ENCODE data around the gene ABCA2.

The ABCA2 gene

GRCh38 chr9:137049544-137050449, 21.8 kb upstream of the ABCA2 start:
- H3K4me1 ChIP-seq (ENCODE audit: insufficient read depth, low read length) = no peaks in the 10 kb centered on the region
- no peak overlapping the region for H3K27ac ChIP-seq (ENCODE audit: low read length)
- peaks cover 86% of the 10 kb centered on the region for H3K27me3 ChIP-seq (ENCODE audit: insufficient read depth, low read length)
- H3K36me3 ChIP-seq (ENCODE audit: insufficient read depth, low read depth, low read length) = no peaks in the 10 kb centered on the region
- H3K9ac ChIP-seq (ENCODE audit: low read depth, low read length) = no peak overlapping the region
- no peak overlapping the region for H3K4me3 ChIP-seq (ENCODE audit: low read length)
- no peaks in the 10 kb centered on the region for H3K9me3 ChIP-seq (ENCODE audit: insufficient read depth, low read depth, low read length)

- Histone ChIP-seq H3K9me3 (ENCODE audit: insufficient read depth, low read depth, low read length) (no peaks in the 10 kb centered on the region), H3K36me3 (ENCODE audit: insufficient read depth, low read depth, low read length) (no peaks in the 10 kb centered on the region), H3K4me1 (ENCODE audit: insufficient read depth, low read length) (no peaks in the 10 kb centered on the region), H3K27ac (ENCODE audit: low read length) (no peak overlapping the region), H3K9ac (ENCODE audit: low read depth, low read length) (no peak overlapping the region), H3K4me3 (ENCODE audit: low read length) (no peak overlapping the region), H3K27me3 (ENCODE audit: insufficient read depth, low read length) (peaks cover 86% of the 10 kb centered on the region)
These were observed 20.9 kb upstream of the ABCA2 start for GRCh38 chr9:137048655-137049543.

- no peak within 1 kb of the TSS for H3K27ac ChIP-seq (ENCODE audit: low read length)
- peaks cover 65% of the 10 kb centered on the region for H3K27me3 ChIP-seq (ENCODE audit: insufficient read depth, low read length)
- H3K4me3 ChIP-seq (ENCODE audit: low read length) = peak within 1 kb of the TSS; percentile 68
- no peaks in the 10 kb centered on the region for H3K9me3 ChIP-seq (ENCODE audit: insufficient read depth, low read depth, low read length)
- no peaks in the 10 kb centered on the region for H3K4me1 ChIP-seq (ENCODE audit: insufficient read depth, low read length)
- H3K9ac ChIP-seq (ENCODE audit: low read depth, low read length) = no peak within 1 kb of the TSS
- H3K36me3 ChIP-seq (ENCODE audit: insufficient read depth, low read depth, low read length) = no peaks in the 10 kb centered on the region
These were observed 18.2 kb upstream of the ABCA2 start, which contains the start of gene NPDC1 for GRCh38 chr9:137046088-137046787. TSS of gene NPDC1 (minus strand) at chr9:137046177. CDS start at chr9:137045989, 188 bp downstream.

GRCh38 chr9:137045294-137046087, 17.5 kb upstream of the ABCA2 start:
- peaks cover 57% of the 10 kb centered on the region for H3K27me3 ChIP-seq (ENCODE audit: insufficient read depth, low read length)
- H3K9me3 ChIP-seq (ENCODE audit: insufficient read depth, low read depth, low read length) = no peaks in the 10 kb centered on the region
- H3K4me3 ChIP-seq (ENCODE audit: low read length) = peak overlapping the region; percentile 68
- no peak overlapping the region for H3K27ac ChIP-seq (ENCODE audit: low read length)
- no peaks in the 10 kb centered on the region for H3K36me3 ChIP-seq (ENCODE audit: insufficient read depth, low read depth, low read length)
- H3K4me1 ChIP-seq (ENCODE audit: insufficient read depth, low read length) = no peaks in the 10 kb centered on the region
- no peak overlapping the region for H3K9ac ChIP-seq (ENCODE audit: low read depth, low read length)

DNA sequence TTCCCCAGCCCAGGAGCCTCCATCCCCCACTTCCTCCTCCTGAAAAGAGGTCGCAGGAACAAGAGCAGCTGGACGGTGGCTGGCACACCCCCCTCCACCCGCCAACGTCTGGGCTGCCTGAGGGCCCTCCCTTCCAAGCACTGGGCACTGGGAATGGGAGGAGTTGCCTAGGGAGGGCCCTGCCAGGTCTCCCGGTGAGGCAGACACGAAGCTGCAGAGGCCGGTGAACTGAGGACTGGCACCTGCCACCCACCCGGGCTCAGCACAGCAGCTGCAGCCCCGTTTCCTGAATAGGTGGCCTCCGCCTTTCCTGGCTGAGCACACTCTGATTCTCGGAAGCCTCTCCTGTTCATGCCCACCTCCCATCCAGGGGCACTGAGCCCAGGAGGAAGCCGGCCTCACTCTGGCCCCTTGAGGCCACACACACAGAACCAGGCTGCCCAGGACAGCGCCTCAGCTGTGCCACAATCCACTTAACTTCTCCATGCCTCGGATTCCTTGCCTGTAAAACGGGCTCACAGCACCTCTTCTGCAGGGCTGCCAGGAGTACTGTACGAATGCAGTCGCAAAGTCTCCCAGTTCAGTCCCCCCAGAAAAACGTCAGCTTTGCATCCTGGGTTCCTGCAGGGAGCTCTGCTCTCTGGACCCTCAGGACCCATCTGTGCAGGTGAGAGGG, 16.6 kb upstream of the ABCA2 start:
- no peaks in the 10 kb centered on the region for H3K4me1 ChIP-seq (ENCODE audit: insufficient read depth, low read length)
- H3K9ac ChIP-seq (ENCODE audit: low read depth, low read length) = no peak overlapping the region
- no peaks in the 10 kb centered on the region for H3K9me3 ChIP-seq (ENCODE audit: insufficient read depth, low read depth, low read length)
- H3K27ac ChIP-seq (ENCODE audit: low read length) = no peak overlapping the region
- H3K36me3 ChIP-seq (ENCODE audit: insufficient read depth, low read depth, low read length) = no peaks in the 10 kb centered on the region
- H3K27me3 ChIP-seq (ENCODE audit: insufficient read depth, low read length) = peaks cover 49% of the 10 kb centered on the region
- H3K4me3 ChIP-seq (ENCODE audit: low read length) = peak overlapping the region; percentile 60; the same call in 1 of the 2 replicates

DNA sequence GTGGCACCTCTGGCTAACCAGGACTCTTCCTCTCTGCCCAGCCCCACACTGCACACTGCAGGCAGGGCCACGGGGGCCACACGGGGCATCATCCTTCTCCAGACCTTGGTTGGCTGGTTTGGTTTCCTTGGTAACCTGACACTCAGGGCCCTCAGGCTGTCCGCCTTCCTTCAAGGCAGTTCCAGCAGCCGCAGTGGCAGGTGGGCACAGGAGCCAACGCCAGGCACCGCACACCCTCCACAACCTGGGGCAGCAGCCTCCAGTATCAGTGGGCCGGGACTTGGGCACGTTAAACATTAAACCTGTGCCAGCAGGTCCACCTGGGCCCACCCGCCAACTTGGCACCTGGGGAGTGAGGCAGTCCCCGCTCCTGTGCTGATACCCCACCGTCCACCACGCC, 16.0 kb upstream of the ABCA2 start:
- H3K9me3 ChIP-seq (ENCODE audit: insufficient read depth, low read depth, low read length) = no peaks in the 10 kb centered on the region
- H3K4me1 ChIP-seq (ENCODE audit: insufficient read depth, low read length) = no peaks in the 10 kb centered on the region
- no peak overlapping the region for H3K27ac ChIP-seq (ENCODE audit: low read length)
- no peak overlapping the region for H3K4me3 ChIP-seq (ENCODE audit: low read length)
- no peak overlapping the region for H3K9ac ChIP-seq (ENCODE audit: low read depth, low read length)
- no peaks in the 10 kb centered on the region for H3K36me3 ChIP-seq (ENCODE audit: insufficient read depth, low read depth, low read length)
- H3K27me3 ChIP-seq (ENCODE audit: insufficient read depth, low read length) = peaks cover 43% of the 10 kb centered on the region

GRCh38 chr9:137042751-137043727, 15.0 kb upstream of the ABCA2 start:
- peaks cover 37% of the 10 kb centered on the region for H3K27me3 ChIP-seq (ENCODE audit: insufficient read depth, low read length)

DNA sequence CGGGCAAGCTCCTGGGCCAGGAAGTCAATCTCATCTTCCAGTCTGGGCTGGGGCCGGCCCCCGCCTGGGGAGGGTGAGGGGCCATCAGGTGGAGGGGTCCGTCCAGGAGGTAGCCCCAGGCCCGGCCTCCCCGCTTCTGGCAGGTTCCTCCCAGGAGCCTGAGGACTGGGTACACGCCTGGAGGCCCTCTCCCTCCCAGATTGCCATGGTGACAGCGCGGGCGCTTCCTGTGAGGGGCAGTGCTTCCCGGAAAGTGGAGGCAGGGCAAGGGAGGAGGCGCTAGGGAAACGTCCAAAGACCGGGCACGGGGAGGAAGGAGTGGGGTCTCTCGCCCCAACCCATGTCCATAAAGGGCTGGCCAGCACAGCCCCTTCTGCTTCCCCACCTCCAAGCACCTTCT, 13.1 kb upstream of the ABCA2 start:
- Histone ChIP-seq H3K27me3 (ENCODE audit: insufficient read depth, low read length) (peaks cover 22% of the 10 kb centered on the region), H3K27ac (ENCODE audit: low read length) (no peak overlapping the region), H3K36me3 (ENCODE audit: insufficient read depth, low read depth, low read length) (no peaks in the 10 kb centered on the region), H3K4me3 (ENCODE audit: low read length) (no peak overlapping the region), H3K4me1 (ENCODE audit: insufficient read depth, low read length) (no peaks in the 10 kb centered on the region), H3K9ac (ENCODE audit: low read depth, low read length) (no peak overlapping the region), H3K9me3 (ENCODE audit: insufficient read depth, low read depth, low read length) (no peaks in the 10 kb centered on the region)

More at GRCh38 chr9:137042751-137043727, 15.0 kb upstream of the ABCA2 start:
- Histone ChIP-seq H3K9me3 (ENCODE audit: insufficient read depth, low read depth, low read length) (no peaks in the 10 kb centered on the region), H3K27ac (ENCODE audit: low read length) (no peak overlapping the region), H3K36me3 (ENCODE audit: insufficient read depth, low read depth, low read length) (no peaks in the 10 kb centered on the region), H3K4me1 (ENCODE audit: insufficient read depth, low read length) (no peaks in the 10 kb centered on the region), H3K4me3 (ENCODE audit: low read length) (no peak overlapping the region), H3K9ac (ENCODE audit: low read depth, low read length) (no peak overlapping the region)

DNA sequence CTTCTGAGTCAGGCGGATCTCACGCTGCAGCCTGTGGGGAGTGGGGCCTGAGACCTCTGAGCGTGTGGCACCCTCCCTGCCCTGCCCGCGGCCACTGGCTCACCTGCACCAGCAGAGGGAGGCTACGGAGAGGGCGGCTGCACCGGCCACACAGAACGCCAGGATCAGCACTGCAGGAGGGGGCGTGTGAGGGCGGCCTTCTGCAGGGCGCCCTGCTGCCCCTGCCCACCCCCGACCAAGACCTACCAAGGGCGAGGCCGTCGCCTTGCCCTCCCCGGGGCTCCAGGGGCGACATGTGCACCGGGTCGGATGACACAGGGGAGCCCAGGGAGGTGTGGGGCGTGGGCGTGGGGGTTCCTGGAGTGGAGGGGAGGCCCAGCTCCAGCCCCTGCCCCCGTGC, 12.5 kb upstream of the ABCA2 start:
- Histone ChIP-seq H3K27me3 (ENCODE audit: insufficient read depth, low read length) (peaks cover 22% of the 10 kb centered on the region), H3K4me3 (ENCODE audit: low read length) (no peak overlapping the region), H3K9ac (ENCODE audit: low read depth, low read length) (no peak overlapping the region), H3K27ac (ENCODE audit: low read length) (no peak overlapping the region), H3K36me3 (ENCODE audit: insufficient read depth, low read depth, low read length) (no peaks in the 10 kb centered on the region), H3K4me1 (ENCODE audit: insufficient read depth, low read length) (no peaks in the 10 kb centered on the region), H3K9me3 (ENCODE audit: insufficient read depth, low read depth, low read length) (no peaks in the 10 kb centered on the region)

All from iPS-20b (cell line).